MM.1S (cell line): ENCODE data around the gene CD276.

Experiments
- DNase-seq: peaks from one replicate; pipeline ENCODE4 v3.0.0-alpha.2; 2015
- H2AFZ ChIP-seq: fragments of 300-600 bp; sonication (generic); 2 replicates; pipeline ENCODE4 v1.6.0; 2016; ENCODE audit warnings: antibody characterized with exemption, low read length
- H3F3A ChIP-seq: fragments of 300-600 bp; sonication (generic); 2 replicates; pipeline ENCODE4 v1.6.1; 2016; ENCODE audit warnings: mild to moderate bottlenecking, antibody characterized with exemption, low read length, moderate library complexity, mixed read lengths; ENCODE audit not compliant: insufficient read depth
- H3K27ac ChIP-seq: fragments of 300-600 bp; sonication (generic); 2 replicates; pipeline ENCODE4 v1.5.1; 2016; ENCODE audit warnings: mild to moderate bottlenecking, low read length
- H3K27me3 ChIP-seq: fragments of 300-600 bp; sonication (generic); replicated peaks from 2 replicates; pipeline ENCODE4 v1.6.0; 2016; ENCODE audit warnings: low read length; ENCODE audit not compliant: insufficient read depth
- H3K36me3 ChIP-seq: fragments of 300-600 bp; sonication (generic); replicated peaks from 2 replicates; pipeline ENCODE4 v1.6.1; 2016; ENCODE audit warnings: mild to moderate bottlenecking, low read length, mixed read lengths; ENCODE audit not compliant: insufficient read depth
- H3K4me1 ChIP-seq: fragments of 300-600 bp; sonication (generic); 2 replicates; pipeline ENCODE4 v1.6.1; 2016; ENCODE audit warnings: low read length, mixed read lengths
- H3K4me2 ChIP-seq: fragments of 300-600 bp; sonication (generic); 2 replicates; pipeline ENCODE4 v1.6.0; 2016; ENCODE audit warnings: low read depth, low read length
- H3K4me3 ChIP-seq: fragments of 300-600 bp; sonication (generic); 2 replicates; pipeline ENCODE4 v1.5.1; 2016; ENCODE audit warnings: low read length, mixed read lengths
- H3K79me2 ChIP-seq: fragments of 300-600 bp; sonication (generic); 2 replicates; pipeline ENCODE4 v1.6.1; 2016; ENCODE audit warnings: mixed run types, low read length, mixed read lengths
- H3K9ac ChIP-seq: fragments of 300-600 bp; sonication (generic); 2 replicates; pipeline ENCODE4 v1.6.1; 2016; ENCODE audit warnings: low read length, mixed read lengths
- H3K9me2 ChIP-seq: fragments of 300-600 bp; sonication (generic); replicated peaks from 2 replicates; pipeline ENCODE4 v1.6.1; 2016; ENCODE audit warnings: mild to moderate bottlenecking, low read length, mixed read lengths; ENCODE audit not compliant: insufficient read depth
- H3K9me3 ChIP-seq: fragments of 300-600 bp; sonication (generic); replicated peaks from 2 replicates; pipeline ENCODE4 v1.6.1; 2016; ENCODE audit warnings: mild to moderate bottlenecking, low read length, mixed read lengths; ENCODE audit not compliant: insufficient read depth
- H4K20me1 ChIP-seq: fragments of 300-600 bp; sonication (generic); 2 replicates; pipeline ENCODE4 v1.6.1; 2016; ENCODE audit warnings: mild to moderate bottlenecking, low read length, moderate library complexity, mixed read lengths; ENCODE audit not compliant: insufficient read depth
- EZH2 ChIP-seq: fragments of 300-600 bp; sonication (generic); optimal IDR thresholded peaks from 2 replicates; pipeline ENCODE3; 2017; ENCODE audit warnings: low read depth, mild to moderate bottlenecking, antibody characterized with exemption, low read length, mixed read lengths
- EZH2phosphoT487 ChIP-seq: fragments of 300-600 bp; sonication (generic); IDR thresholded peaks from 2 replicates; pipeline ENCODE4 v1.6.1; 2018; ENCODE audit warnings: antibody characterized with exemption, low read length
- TF ChIP-seq, protein P1 (sequence below): fragments of 300-600 bp; sonication (generic); IDR thresholded peaks from 2 replicates; pipeline ENCODE4 v1.5.1; 2016; ENCODE audit warnings: antibody characterized with exemption, low read length, mixed read lengths

The CD276 gene

DNA sequence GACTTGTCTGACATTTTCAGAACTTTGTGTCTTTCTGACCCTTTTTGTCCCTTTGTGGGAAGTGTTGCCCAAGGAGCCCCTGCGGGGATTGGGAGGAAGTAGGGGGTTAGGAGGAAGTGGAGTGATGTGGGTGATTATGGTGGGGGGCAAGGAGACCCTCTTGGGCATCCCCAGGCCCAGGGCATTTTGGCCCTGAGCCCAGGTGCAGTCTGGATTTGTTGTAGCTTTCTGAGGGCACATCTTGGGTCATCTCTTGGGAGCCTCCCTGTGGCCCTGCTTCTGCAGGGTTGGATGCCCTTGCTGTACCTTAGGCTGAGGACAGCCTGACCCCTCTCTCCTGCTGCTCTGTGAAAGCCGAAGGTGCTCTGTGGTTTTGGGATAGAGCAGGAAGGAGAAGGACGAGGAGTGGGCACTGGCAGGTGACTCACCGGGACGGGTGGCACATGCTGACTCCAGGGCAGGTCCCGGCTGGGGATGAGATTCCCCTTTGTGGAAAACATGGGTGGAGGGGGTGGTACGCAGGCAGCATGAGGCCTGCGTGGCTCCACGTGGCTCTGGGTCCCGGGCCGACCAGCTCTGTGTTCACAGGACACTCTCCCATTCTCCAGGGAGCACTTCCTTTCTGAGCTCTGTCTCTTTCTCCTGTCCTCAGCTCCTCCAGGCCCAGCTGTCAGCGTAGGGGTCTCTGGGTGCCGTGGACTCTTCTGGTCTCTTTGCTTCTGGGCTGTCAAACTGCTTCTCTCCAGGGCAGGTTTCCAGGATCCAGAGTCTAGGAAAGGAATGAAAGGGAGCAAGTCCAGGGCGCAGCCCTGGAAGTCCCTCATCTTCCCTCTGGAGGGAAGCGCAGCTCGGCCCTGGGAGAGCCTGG lies 11.8 kb downstream of the CD276 start:
- Histone ChIP-seq H3K79me2 (0 out of 2 replicates have a peak, but pooled peaks cover 5% of the 10 kb centered on the region), H3K4me1 (peaks cover 23% of the 10 kb centered on the region), H2AFZ (no peak overlapping the region), H3K9ac (no peak overlapping the region), H3K4me2 (peak overlapping the region; percentile 67), H3K27ac (no peak overlapping the region), H3K36me3 (no peaks in the 10 kb centered on the region), H3K4me3 (no peak overlapping the region), H3K9me2 (no peaks in the 10 kb centered on the region), H3F3A (no peaks in the 10 kb centered on the region; the same call in 1 of the 2 replicates), H3K9me3 (no peaks in the 10 kb centered on the region), H3K27me3 (no peaks in the 10 kb centered on the region), H4K20me1 (0 out of 2 replicates have a peak, but pooled peaks cover 4% of the 10 kb centered on the region)
- no peak for DNase-seq
- no peak for TF ChIP-seq EZH2
- TF ChIP-seq, protein P1, sequence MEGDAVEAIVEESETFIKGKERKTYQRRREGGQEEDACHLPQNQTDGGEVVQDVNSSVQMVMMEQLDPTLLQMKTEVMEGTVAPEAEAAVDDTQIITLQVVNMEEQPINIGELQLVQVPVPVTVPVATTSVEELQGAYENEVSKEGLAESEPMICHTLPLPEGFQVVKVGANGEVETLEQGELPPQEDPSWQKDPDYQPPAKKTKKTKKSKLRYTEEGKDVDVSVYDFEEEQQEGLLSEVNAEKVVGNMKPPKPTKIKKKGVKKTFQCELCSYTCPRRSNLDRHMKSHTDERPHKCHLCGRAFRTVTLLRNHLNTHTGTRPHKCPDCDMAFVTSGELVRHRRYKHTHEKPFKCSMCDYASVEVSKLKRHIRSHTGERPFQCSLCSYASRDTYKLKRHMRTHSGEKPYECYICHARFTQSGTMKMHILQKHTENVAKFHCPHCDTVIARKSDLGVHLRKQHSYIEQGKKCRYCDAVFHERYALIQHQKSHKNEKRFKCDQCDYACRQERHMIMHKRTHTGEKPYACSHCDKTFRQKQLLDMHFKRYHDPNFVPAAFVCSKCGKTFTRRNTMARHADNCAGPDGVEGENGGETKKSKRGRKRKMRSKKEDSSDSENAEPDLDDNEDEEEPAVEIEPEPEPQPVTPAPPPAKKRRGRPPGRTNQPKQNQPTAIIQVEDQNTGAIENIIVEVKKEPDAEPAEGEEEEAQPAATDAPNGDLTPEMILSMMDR: no peak
- TF ChIP-seq EZH2phosphoT487: no peak

DNA sequence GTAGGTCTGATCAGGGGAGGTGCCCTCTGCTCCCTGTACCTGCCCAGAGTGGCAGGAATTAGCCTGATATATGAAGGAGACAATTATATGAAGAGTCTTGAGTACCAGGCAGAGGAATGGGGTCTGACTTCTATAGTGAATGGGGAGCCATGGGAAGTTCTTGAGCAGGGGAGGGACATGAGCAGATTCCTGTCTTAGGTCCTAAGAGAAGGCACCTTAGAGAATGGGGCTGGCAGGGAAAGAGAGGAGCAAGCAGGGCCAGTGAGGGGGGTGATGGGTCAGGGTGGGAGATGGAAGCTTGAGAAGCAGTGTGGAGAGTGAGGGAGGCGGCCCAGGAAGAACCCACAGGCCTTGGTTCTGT lies 12.4 kb downstream of the CD276 start:
- Histone ChIP-seq H3K4me2 (peak overlapping the region; percentile 67), H3K36me3 (no peaks in the 10 kb centered on the region), H3K4me3 (no peak overlapping the region), H3K27me3 (no peaks in the 10 kb centered on the region), H3K4me1 (peaks cover 23% of the 10 kb centered on the region), H3K9me2 (no peaks in the 10 kb centered on the region), H4K20me1 (0 out of 2 replicates have a peak, but pooled peaks cover 4% of the 10 kb centered on the region), H3K79me2 (0 out of 2 replicates have a peak, but pooled peaks cover 5% of the 10 kb centered on the region), H3K9me3 (no peaks in the 10 kb centered on the region), H2AFZ (peak overlapping the region; percentile 44; the same call in 1 of the 2 replicates), H3F3A (no peaks in the 10 kb centered on the region; the same call in 1 of the 2 replicates), H3K27ac (no peak overlapping the region; the same call in 1 of the 2 replicates), H3K9ac (no peak overlapping the region)
- no peak for TF ChIP-seq EZH2phosphoT487
- TF ChIP-seq, protein P1: no peak
- TF ChIP-seq EZH2: no peak
- DNase-seq: no peak

DNA sequence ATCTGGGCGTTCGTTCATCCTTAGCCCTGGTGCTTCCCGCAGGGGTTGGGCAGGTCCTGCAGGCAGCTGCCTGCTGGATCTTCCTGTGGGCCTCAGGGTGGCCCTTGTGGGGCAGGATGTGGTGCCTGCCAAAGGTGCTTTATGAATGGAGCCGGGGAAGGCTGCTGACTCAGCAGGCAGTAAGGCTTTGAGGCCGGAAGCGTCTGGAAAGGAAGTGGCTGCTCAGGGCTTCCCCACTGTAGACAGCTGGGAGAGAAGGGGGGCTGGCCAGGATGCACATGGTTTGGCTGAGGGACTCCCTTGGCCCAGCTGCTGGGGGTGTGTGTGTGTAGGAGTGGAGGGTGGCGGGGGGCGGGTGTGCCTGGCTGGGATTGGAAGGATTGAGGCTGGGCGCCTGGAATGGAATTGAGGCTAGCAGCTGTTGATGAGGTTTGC lies 12.9 kb downstream of the CD276 start:
- Histone ChIP-seq H3K4me3 (no peak overlapping the region), H3K9ac (no peak overlapping the region), H3K36me3 (no peaks in the 10 kb centered on the region), H3K9me3 (no peaks in the 10 kb centered on the region), H3K27me3 (no peaks in the 10 kb centered on the region), H3F3A (no peaks in the 10 kb centered on the region; the same call in 1 of the 2 replicates), H4K20me1 (0 out of 2 replicates have a peak, but pooled peaks cover 4% of the 10 kb centered on the region), H3K79me2 (0 out of 2 replicates have a peak, but pooled peaks cover 5% of the 10 kb centered on the region), H3K27ac (no peak overlapping the region; the same call in 1 of the 2 replicates), H3K4me2 (peak overlapping the region; percentile 67), H3K9me2 (no peaks in the 10 kb centered on the region), H3K4me1 (peaks cover 23% of the 10 kb centered on the region), H2AFZ (peak overlapping the region; percentile 44; the same call in 1 of the 2 replicates)
- TF ChIP-seq, protein P1: no peak
- TF ChIP-seq EZH2phosphoT487 (no peak), EZH2 (no peak)
- DNase-seq: peak; percentile 88
